ENCODE data around the gene KRTAP5-3.

Gene KRTAP5-3

GRCh38 chr11:1564535-1565172, 43.6 kb downstream of the KRTAP5-3 start:
- peak; percentile 85 for DNase-seq (ENCODE audit: low read depth)

GRCh38 chr11:1563697-1564534, 44.3 kb downstream of the KRTAP5-3 start:
- DNase-seq (ENCODE audit: low read depth), result no peak

GRCh38 chr11:1563149-1563638, 45.1 kb downstream of the KRTAP5-3 start:
- no peak for DNase-seq (ENCODE audit: low read depth)

DNA sequence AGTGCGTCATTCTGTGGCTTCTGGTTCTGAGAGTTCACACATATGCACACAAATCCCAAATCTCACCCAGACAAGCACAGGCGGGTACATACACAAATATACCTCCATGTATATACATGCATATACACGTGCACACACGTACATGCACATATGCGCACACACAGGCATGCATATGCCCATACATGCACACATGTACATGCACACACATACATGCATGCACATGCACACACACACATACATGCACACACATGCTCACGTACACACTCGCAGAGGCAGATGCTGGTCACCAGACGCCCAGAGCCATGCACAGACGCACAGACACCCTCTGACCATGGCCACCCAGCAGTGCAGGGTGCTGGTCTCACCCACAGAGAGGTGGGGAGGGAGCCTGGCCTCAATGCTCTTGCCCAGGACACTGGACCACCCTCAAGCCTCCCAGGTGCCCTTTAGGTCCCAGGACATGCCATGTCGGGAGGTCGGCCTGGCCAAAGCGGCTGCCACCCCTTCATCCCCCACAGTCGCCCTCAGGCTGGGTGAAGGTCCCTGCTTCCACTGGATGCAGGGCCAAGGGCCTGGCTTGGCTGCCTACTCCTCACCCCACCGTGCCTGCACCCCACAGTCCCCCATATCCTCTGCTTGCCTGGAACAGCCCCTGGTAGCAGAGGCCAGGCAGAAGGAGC, 45.7 kb downstream of the KRTAP5-3 start:
- no peak for DNase-seq (ENCODE audit: low read depth)

GRCh38 chr11:1561955-1562354, 46.3 kb downstream of the KRTAP5-3 start:
- no peak for DNase-seq (ENCODE audit: low read depth)

DNA sequence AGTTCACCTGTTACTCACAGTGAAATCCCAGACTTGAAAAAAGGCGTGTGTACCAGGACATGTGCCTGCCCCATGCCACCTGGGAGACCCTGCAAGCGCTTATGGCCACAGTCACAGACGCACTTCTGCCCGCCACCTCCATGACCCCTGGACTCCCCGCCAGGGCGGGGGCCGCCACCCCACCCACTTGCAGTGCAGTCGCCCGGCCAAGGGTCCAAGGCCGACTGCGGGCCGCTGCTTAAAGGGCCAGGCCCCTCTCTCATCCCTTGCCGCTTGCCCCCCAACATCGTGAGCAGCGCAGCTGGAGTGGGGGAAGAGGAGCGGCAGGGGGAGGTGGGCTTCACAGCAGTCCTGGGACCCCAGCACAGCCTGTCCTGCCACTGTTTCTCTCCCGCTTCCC, 47.0 kb downstream of the KRTAP5-3 start:
- no peak for DNase-seq (ENCODE audit: low read depth)

DNA sequence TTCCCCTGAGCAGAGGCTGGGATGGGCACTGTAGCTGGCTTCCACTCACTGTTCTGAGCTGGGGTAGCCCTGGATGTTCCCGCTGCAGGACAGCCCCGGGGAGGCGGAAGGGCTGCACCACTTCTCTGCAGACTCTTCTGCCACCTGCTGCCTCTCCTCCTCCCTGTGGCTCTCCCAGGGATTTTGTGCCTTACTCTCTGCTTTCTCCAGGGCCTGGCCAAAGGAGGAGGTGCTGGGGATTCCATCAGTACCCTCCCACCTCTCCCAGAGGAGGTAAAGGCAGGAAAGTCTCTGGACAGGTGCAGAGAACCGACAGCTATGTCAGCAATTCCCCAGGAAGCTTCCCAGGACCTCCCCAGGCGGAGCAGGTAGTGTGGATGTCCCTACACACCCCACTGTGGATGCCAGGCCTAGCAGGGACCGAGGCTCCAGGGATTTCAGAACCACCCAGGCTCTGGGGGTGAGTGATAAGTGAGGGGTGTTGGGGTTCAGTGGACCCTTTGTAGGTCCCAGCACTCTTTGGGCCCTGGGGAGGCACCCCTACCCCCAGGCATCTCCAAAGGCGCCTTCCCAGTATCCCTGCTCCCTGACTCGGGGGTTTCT, 47.5 kb downstream of the KRTAP5-3 start:
- DNase-seq (ENCODE audit: low read depth), result no peak

DNA sequence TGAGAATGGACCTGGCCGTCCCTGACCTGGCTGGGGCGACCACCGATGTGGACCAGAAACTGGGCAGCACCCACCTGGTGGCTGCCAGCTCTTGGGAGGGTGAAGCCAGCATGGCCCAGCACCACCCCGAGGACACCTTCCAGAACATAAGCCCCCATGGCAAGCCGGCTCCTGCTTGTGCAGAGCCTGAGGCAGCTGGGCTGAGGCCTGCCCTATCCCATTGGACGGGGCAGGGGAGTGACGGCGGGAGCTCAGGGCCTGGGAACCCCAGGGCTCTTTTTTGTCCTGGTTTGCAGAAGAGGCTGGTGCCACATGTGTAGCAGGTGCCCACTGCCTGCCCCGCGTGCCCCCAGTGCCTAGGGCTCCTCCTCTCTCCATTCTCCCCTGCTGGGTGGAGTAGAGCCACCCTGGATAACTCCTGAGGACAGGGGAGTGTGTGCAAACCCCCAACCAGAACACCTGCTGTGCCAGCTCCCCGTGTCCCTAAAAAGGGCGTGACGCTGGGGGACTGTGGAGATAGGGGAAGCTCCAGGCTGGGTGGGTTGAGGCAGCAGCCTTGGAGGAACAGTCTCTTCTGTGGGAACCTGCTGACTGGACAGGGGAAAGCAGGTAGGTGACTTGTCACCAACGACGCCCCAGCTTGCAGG, 48.1 kb downstream of the KRTAP5-3 start:
- no peak for DNase-seq (ENCODE audit: low read depth)

DNA sequence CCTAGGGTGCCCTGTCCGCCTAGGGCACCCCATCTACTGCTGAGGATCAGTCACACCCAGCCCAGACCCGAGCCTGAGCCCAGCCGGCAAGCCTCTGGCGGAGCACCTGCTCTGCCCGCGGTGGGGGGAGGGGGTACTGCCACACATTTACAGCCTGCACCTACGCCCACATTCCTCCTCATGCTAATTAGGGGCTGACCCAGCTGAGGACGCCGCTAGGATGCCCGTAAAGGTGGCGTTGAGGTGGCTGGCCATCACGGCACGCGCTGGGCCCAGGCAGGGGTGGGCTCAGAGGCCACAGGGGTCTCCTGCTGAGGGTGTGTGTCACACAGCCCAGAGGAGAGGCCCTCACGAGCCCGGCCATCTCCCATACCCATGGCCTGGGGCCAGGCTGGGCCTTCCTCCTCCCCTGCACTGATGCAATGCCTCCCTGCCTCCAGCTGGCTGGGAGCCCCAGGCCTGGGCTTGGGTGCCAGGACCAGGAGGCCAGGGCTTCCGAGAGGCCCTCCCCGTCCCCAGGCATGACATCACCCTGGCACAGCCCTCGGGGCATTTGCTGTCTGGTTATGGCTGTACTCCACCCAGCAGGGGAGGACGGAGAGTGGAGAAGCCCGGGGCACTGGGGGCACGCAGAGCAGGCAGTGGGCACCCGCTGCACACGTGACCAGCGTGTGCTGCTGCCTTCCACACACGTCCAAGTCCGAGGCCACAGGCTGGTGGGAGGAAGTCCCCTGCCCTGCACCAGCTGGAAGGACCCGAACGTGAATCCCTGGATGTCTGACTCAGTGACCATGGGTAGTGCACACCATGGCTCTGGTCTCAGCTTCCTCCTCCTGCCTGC, 48.9 kb downstream of the KRTAP5-3 start:
- peak; percentile 59 for DNase-seq (ENCODE audit: low read depth)

DNA sequence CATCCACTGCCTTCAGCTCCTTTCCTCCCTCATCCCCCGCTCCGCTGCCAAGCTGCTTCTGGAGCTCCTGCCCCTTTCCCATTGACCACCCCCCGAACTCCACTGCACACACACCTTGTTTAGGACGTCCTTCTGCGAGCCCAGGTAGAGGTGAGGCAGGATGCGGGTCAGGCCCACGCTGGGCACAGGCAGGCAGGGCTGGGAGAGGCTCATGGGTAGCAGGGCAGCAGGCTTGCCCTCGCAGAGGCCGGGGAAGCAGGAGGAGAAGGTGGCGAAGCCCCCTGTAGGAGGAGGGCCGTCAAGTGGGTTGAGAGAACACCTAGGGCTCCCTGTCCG, 49.5 kb downstream of the KRTAP5-3 start:
- DNase-seq (ENCODE audit: low read depth), result no peak

DNA sequence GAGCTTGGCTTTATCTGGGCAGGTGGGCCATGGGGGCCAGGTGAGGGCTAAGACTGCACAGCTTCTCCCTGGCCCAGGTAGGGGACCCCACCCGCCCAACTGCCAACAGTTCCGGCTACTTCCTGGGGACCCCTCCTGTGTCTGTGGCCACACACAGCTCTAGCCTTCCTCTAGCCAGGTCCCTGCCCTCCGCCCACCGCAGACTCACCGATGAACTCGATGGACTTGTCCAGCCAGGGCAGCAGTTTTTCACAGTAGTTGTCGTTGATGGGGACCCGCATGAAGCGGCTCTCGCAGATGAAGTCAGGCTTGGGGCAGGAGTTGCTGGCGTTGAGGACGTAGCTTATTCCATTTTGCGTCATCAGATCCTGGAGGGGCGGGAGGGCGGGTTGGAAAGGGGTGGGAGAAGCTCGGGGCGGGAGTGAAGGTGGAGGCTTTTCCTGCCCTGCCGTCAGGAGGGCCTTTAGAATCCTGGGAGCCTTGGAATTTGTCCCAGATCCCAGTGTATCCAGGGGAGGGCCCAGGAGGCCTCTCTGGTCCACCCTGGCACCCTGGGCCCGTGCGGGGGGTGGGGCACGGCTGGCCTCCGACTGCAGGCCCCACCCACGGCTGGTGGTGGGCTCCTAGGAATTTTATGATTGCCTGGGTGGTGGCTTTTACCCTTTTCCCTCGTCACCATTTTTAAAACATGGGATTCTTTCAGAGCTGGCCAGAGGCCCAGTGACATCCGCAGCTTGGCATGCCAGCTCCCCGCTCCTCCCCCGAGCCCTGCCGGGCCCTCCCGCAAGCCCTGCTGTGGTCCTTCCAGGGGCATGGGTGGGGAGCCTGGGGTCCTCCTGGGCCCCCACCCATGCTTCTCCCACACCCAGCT, 50.1 kb downstream of the KRTAP5-3 start:
- DNase-seq (ENCODE audit: low read depth), result peak; percentile 57

Measured in amniotic epithelial cell (primary cell).